Stimulated activated CD8-positive, alpha-beta memory T cell treated with anti-CD3 and anti-CD28 coated beads, Interleukin-7, amount 100 ng/mL, for 24 hours (primary cell): ENCODE results near the gene KLF8.

Experiments
- DNase-seq: peaks from one replicate; pipeline ENCODE4 v3.0.0-alpha.2; 2020; ENCODE audit warnings: low read depth

The KLF8 gene

DNA sequence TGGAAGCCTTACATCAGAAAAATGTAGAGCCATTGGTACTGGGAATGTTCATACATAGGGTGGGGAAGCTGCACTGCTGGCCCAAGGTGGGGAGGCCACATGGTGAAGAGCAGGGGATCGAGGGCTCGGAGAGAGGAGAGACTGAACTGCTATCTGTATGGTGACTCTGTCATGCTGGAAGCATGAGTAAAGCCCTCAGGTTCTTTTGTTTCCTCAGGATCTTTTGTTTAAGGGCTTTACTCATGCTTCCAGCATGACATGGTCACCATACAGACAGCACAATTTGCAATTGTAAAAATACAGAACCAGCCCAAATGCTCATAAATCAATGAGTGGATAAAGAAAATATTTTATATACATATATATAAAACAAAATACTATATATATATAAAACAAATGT is 78.4 kb downstream of the KLF8 start:
- DNase-seq: no peak

- DNase-seq: no peak
These were observed 81.2 kb downstream of the KLF8 start for GRCh38 chrX:56313308-56313707.

GRCh38 chrX:56314334-56314733 is 82.2 kb downstream of the KLF8 start:
- DNase-seq: no peak

DNA sequence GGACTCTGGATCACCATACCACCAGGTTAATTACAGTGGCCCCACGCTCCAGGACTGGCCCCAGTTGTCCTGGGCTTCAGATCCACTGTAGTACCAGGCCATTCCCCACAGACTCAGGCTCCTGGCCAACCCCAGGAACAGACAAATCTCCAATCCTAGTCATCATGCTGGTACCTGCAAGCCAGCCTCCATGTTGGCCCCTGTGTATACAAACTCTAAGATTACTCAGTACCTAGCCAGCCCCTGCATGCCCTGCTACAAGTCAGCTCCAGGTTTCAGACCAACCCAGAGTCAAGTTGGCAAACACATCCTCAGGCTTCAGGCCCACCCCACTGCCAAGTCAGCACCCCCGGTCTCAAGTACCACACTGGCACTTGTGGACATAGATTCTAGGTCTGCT is 85.9 kb downstream of the KLF8 start:
- DNase-seq: no peak

GRCh38 chrX:56319165-56319564 is 87.0 kb downstream of the KLF8 start:
- no peak for DNase-seq
